ENCODE results near the gene HTR7. TPM values are rescaled to one million over a fixed set of nuclear protein-coding genes. Genes with fewer than 3 reads are reported as not detected.

The HTR7 gene
- total RNA-seq, 1 donor from 2014 or later = 1.8 TPM

- Histone ChIP-seq H3K4me3 (no peak overlapping the region), H3K4me1 (no peaks in the 10 kb centered on the region), H3K9me3 (no peaks in the 10 kb centered on the region), H3K27me3 (no peaks in the 10 kb centered on the region), H3K27ac (no peak overlapping the region), H3K36me3 (peaks cover 34 to 45% of the 10 kb centered on the region in 2 donors)
- intact Hi-C loops (cut with DNase I) = no loop called here
- DNase-seq (ENCODE audit: low spot score in 2 of 2) = no peak
- TF ChIP-seq CTCF (IDR thresholded peaks at IDR 0.05) = no peak
These were observed 21.2 kb upstream of the HTR7 start for GRCh38 chr10:90879062-90879461.

- no peak overlapping the region for H3K27ac ChIP-seq
These were observed 14.8 kb upstream of the HTR7 start for GRCh38 chr10:90872648-90873020.

GRCh38 chr10:90871766-90872647 is 14.2 kb upstream of the HTR7 start, which contains the start of gene RPP30:
Gene RPP30 (plus strand): TSS chr10:90871974. CDS start chr10:90871987, 13 bp downstream.
- peaks cover 14 to 16% of the 10 kb centered on the region in 2 donors for H3K36me3 ChIP-seq
- H3K4me1 ChIP-seq = peaks cover 0 to 10% of the 10 kb centered on the region in 2 donors
- no peak for TF ChIP-seq CTCF (IDR thresholded peaks at IDR 0.05)
- H3K9me3 ChIP-seq = peaks cover 0 to 6% of the 10 kb centered on the region in 2 donors
- intact Hi-C loops (cut with DNase I) = loop anchor here (2.0 kb wide), 1 partner anchor 1077 kb away; no protein-coding TSS in a partner anchor
- H3K4me3 ChIP-seq = peak within 1 kb of the TSS; percentile 73 to 87
- H3K27ac ChIP-seq = peak within 1 kb of the TSS; percentile 44 to 69
- H3K27me3 ChIP-seq = no peaks in the 10 kb centered on the region
- peak; percentile 38 to 91 for DNase-seq (ENCODE audit: low spot score in 2 of 2)

More at GRCh38 chr10:90872648-90873020, 14.8 kb upstream of the HTR7 start:
- no peak for DNase-seq (ENCODE audit: low spot score in 2 of 2)
- H3K4me3 ChIP-seq = peak overlapping the region; percentile 73 to 87
- H3K27me3 ChIP-seq = no peaks in the 10 kb centered on the region
- H3K36me3 ChIP-seq = peaks cover 19 to 20% of the 10 kb centered on the region in 2 donors
- peaks cover 0 to 6% of the 10 kb centered on the region in 2 donors for H3K9me3 ChIP-seq
- peaks cover 0 to 10% of the 10 kb centered on the region in 2 donors for H3K4me1 ChIP-seq
- TF ChIP-seq CTCF (IDR thresholded peaks at IDR 0.05) = no peak
- intact Hi-C loops (cut with DNase I) = no loop called here

- H3K9me3 ChIP-seq = peaks cover 0 to 6% of the 10 kb centered on the region in 2 donors
- H3K4me1 ChIP-seq = peaks cover 0 to 10% of the 10 kb centered on the region in 2 donors
- peak; percentile 25 to 61 (median 52) for TF ChIP-seq CTCF (IDR thresholded peaks at IDR 0.05)
- intact Hi-C loops (cut with DNase I) = loop anchor here (2.0 kb wide), 1 partner anchor 1077 kb away; no protein-coding TSS in a partner anchor
- peaks cover 7 to 9% of the 10 kb centered on the region in 2 donors for H3K36me3 ChIP-seq
- no peaks in the 10 kb centered on the region for H3K27me3 ChIP-seq
- H3K4me3 ChIP-seq = peak overlapping the region; percentile 73 to 87
- H3K27ac ChIP-seq = peak overlapping the region; percentile 44 to 69
- no peak for DNase-seq (ENCODE audit: low spot score in 2 of 2)
These were observed 13.5 kb upstream of the HTR7 start for GRCh38 chr10:90871279-90871765.

- Histone ChIP-seq H3K27me3 (no peaks in the 10 kb centered on the region), H3K9me3 (peaks cover 0 to 6% of the 10 kb centered on the region in 2 donors), H3K4me1 (no peaks in the 10 kb centered on the region), H3K27ac (no peak overlapping the region), H3K36me3 (no peaks in the 10 kb centered on the region), H3K4me3 (no peak overlapping the region)
- no peak for DNase-seq (ENCODE audit: low spot score in 2 of 2)
- intact Hi-C loops (cut with DNase I) = no loop called here
- TF ChIP-seq CTCF (IDR thresholded peaks at IDR 0.05) = no peak
These were observed 8.3 kb upstream of the HTR7 start for GRCh38 chr10:90866050-90866598.

Data from ascending aorta (tissue), 2 donors.